Smooth muscle cell (in vitro differentiated cells): ENCODE measurements around the gene PLCH1. TPM values are rescaled to one million over a fixed set of nuclear protein-coding genes. Genes with fewer than 3 reads are reported as not detected.

Source experiments
- DNase-seq: peaks from one replicate; lab custom pipeline; 2025; ENCODE audit not compliant: unreplicated experiment; lab: John Stamatoyannopoulos, UW
- H2AFZ ChIP-seq: fragments of 200-600 bp; sonication (generic); 2 replicates; pipeline ENCODE4 v1.6.0; 2016; ENCODE audit warnings: antibody characterized with exemption, low read depth, mild to moderate bottlenecking
- H3F3A ChIP-seq: fragments of 200-600 bp; sonication (generic); 2 replicates; pipeline ENCODE4 v1.6.0; 2017; ENCODE audit warnings: antibody characterized with exemption, low read depth
- H3K27ac ChIP-seq: fragments of 200-600 bp; sonication (generic); 2 replicates; pipeline ENCODE4 v1.5.1; 2016; ENCODE audit warnings: low read depth, mild to moderate bottlenecking
- H3K27me3 ChIP-seq: fragments of 200-600 bp; sonication (generic); 2 replicates; pipeline ENCODE4 v1.6.1; 2016; ENCODE audit warnings: low read depth, mild to moderate bottlenecking
- H3K36me3 ChIP-seq: fragments of 200-600 bp; sonication (generic); 2 replicates; pipeline ENCODE4 v1.5.1; 2016; ENCODE audit warnings: low read depth
- H3K4me1 ChIP-seq: fragments of 200-600 bp; sonication (generic); 2 replicates; pipeline ENCODE4 v1.5.1; 2016; ENCODE audit warnings: low read depth
- H3K4me2 ChIP-seq: fragments of 200-600 bp; sonication (generic); 2 replicates; pipeline ENCODE4 v1.6.0; 2016; ENCODE audit warnings: mild to moderate bottlenecking
- H3K4me3 ChIP-seq: fragments of 200-600 bp; sonication (generic); 2 replicates; pipeline ENCODE4 v1.5.1; 2016; ENCODE audit warnings: mild to moderate bottlenecking
- H3K79me2 ChIP-seq: fragments of 200-600 bp; sonication (generic); 2 replicates; pipeline ENCODE4 v1.6.0; 2016; ENCODE audit warnings: low read depth, mild to moderate bottlenecking
- H3K9ac ChIP-seq: fragments of 200-600 bp; sonication (generic); 2 replicates; pipeline ENCODE4 v1.6.0; 2016; ENCODE audit warnings: low read depth
- H3K9me3 ChIP-seq: fragments of 200-600 bp; sonication (generic); replicated peaks from 2 replicates; pipeline ENCODE4 v1.5.1; 2016; ENCODE audit warnings: low read depth
- H4K20me1 ChIP-seq: fragments of 200-600 bp; sonication (generic); 2 replicates; pipeline ENCODE4 v1.6.0; 2016; ENCODE audit warnings: low read depth
- WGBS: methylation state at CpG from one replicate; pipeline ENCODE4 v1.1.7; 2016; ENCODE audit warnings: low lambda C conversion rate; 5-methylcytosine and 5-hydroxymethylcytosine counted together
- polyA plus RNA-seq: library from polyadenylated mRNA; unstranded; fragments of >200 nt; fragmentation: Nextera tagmentation; extraction: Ambion mirVana; gene quantifications from 2 replicates; pipeline ENCODE4 v1.2.1, GENCODE V29; 2016
- total RNA-seq: library from RNA; depleted of rRNA; stranded (reverse); fragments of >200 nt; gene quantifications from 2 replicates; pipeline ENCODE4 v1.2.3, GENCODE V29; 2014
- TF ChIP-seq, protein P1 (sequence below): fragments of 200-600 bp; sonication (generic); IDR thresholded peaks from 2 replicates; pipeline ENCODE4 v1.5.1; 2017; ENCODE audit warnings: borderline replicate concordance, mild to moderate bottlenecking, antibody characterized with exemption; ENCODE audit not compliant: insufficient read depth, poor library complexity, severe bottlenecking

Gene PLCH1
- total and polyA plus RNA-seq, 2 experiments from 2014 or later, result 0.36 TPM; not detected in 1

- H2AFZ ChIP-seq, result no peak overlapping the region
- no peak overlapping the region for H3K4me2 ChIP-seq
- no peaks in the 10 kb centered on the region for H3K79me2 ChIP-seq
- no peaks in the 10 kb centered on the region for H3F3A ChIP-seq
- no peak overlapping the region for H3K9ac ChIP-seq
- TF ChIP-seq, protein P1, sequence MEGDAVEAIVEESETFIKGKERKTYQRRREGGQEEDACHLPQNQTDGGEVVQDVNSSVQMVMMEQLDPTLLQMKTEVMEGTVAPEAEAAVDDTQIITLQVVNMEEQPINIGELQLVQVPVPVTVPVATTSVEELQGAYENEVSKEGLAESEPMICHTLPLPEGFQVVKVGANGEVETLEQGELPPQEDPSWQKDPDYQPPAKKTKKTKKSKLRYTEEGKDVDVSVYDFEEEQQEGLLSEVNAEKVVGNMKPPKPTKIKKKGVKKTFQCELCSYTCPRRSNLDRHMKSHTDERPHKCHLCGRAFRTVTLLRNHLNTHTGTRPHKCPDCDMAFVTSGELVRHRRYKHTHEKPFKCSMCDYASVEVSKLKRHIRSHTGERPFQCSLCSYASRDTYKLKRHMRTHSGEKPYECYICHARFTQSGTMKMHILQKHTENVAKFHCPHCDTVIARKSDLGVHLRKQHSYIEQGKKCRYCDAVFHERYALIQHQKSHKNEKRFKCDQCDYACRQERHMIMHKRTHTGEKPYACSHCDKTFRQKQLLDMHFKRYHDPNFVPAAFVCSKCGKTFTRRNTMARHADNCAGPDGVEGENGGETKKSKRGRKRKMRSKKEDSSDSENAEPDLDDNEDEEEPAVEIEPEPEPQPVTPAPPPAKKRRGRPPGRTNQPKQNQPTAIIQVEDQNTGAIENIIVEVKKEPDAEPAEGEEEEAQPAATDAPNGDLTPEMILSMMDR, result no peak
- no peaks in the 10 kb centered on the region for H4K20me1 ChIP-seq
- no peaks in the 10 kb centered on the region for H3K4me1 ChIP-seq
- H3K27ac ChIP-seq, result no peak overlapping the region
- H3K9me3 ChIP-seq, result no peaks in the 10 kb centered on the region
- no peak for DNase-seq
- no peaks in the 10 kb centered on the region for H3K27me3 ChIP-seq
- WGBS, result 83% methylated on average over 3 of the region's 3 CpGs
- no peaks in the 10 kb centered on the region for H3K36me3 ChIP-seq
- H3K4me3 ChIP-seq, result no peak overlapping the region
Measured at GRCh38 chr3:155449613-155450267, 295.1 kb downstream of the PLCH1 start.

DNA sequence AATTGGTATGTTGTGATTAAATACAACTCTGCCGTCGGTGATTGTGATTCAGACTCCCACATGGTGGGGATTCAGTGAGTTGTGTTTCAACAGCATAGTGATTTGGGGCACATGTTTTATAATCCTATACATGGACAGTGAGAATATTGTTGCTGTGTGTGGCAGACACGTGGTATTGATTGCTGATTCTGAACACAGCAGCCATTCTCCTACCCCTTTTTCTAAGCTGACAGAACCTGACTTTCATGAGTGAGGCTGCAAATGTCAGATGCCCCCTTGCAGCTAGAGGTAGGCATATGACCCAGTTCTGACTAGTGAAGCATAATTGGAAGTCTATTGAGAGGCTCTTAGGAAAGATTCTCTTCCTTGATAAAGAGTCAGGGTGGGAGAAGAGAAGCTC is 296.3 kb downstream of the PLCH1 start:
- Histone ChIP-seq H4K20me1 (no peaks in the 10 kb centered on the region), H3K9me3 (no peaks in the 10 kb centered on the region), H3K4me1 (no peaks in the 10 kb centered on the region), H3K9ac (no peak overlapping the region), H3K79me2 (no peaks in the 10 kb centered on the region), H3K4me2 (no peak overlapping the region), H3F3A (no peaks in the 10 kb centered on the region), H3K27ac (no peak overlapping the region), H3K4me3 (no peak overlapping the region), H2AFZ (no peak overlapping the region), H3K36me3 (no peaks in the 10 kb centered on the region), H3K27me3 (no peaks in the 10 kb centered on the region)
- TF ChIP-seq, protein P1, result no peak
- no peak for DNase-seq
- WGBS, result 86% methylated on average over 3 of the region's 3 CpGs

DNA sequence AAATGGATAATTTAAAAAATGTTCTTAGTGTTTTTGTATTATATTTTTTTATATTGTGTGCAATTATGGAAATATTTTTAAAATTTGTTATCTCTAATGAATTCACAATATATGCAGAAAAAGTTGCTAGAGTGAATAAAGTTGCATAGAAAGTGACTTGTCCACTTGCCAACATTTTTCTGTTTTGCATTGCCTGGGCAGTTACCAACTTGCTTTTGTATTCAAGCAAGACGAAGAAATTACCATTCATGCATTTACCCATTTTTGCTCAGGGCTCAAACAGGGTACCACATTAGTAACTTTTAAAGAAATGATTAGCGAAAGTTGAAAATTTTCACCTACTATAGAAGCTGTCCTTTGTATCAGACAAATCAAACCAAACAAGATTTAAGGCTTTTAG is 298.5 kb downstream of the PLCH1 start:
- no peak overlapping the region for H3K27ac ChIP-seq
- H3K27me3 ChIP-seq, result no peaks in the 10 kb centered on the region
- no peaks in the 10 kb centered on the region for H3K4me1 ChIP-seq
- no peak overlapping the region for H3K9ac ChIP-seq
- H3F3A ChIP-seq, result no peaks in the 10 kb centered on the region
- WGBS, result 100% methylated on average over 2 of the region's 2 CpGs
- no peaks in the 10 kb centered on the region for H3K36me3 ChIP-seq
- TF ChIP-seq, protein P1, result no peak
- H3K4me3 ChIP-seq, result no peak overlapping the region
- H2AFZ ChIP-seq, result no peak overlapping the region
- no peak overlapping the region for H3K4me2 ChIP-seq
- H4K20me1 ChIP-seq, result no peaks in the 10 kb centered on the region
- no peak for DNase-seq
- H3K79me2 ChIP-seq, result no peaks in the 10 kb centered on the region
- H3K9me3 ChIP-seq, result no peaks in the 10 kb centered on the region

GRCh38 chr3:155444771-155445170 is 300.1 kb downstream of the PLCH1 start:
- 94% methylated on average over 4 of the region's 4 CpGs for WGBS
- TF ChIP-seq, protein P1, result no peak
- H3K27ac ChIP-seq, result no peak overlapping the region

More at GRCh38 chr3:155444771-155445170, 300.1 kb downstream of the PLCH1 start:
- H3K4me2 ChIP-seq, result no peak overlapping the region
- H3K4me1 ChIP-seq, result no peaks in the 10 kb centered on the region
- H3K4me3 ChIP-seq, result no peak overlapping the region
- no peak overlapping the region for H2AFZ ChIP-seq
- no peaks in the 10 kb centered on the region for H3K27me3 ChIP-seq
- no peaks in the 10 kb centered on the region for H4K20me1 ChIP-seq
- no peaks in the 10 kb centered on the region for H3K9me3 ChIP-seq
- DNase-seq, result no peak
- H3K36me3 ChIP-seq, result no peaks in the 10 kb centered on the region
- no peak overlapping the region for H3K9ac ChIP-seq
- H3F3A ChIP-seq, result no peaks in the 10 kb centered on the region
- H3K79me2 ChIP-seq, result no peaks in the 10 kb centered on the region
